GM10248 (cell line): Measurements from ENCODE around the gene RRAGA.

ENCODE experiments used
- CTCF ChIA-PET: fragments of 300-600 bp; sonication (Branson Sonifier 250); formaldehyde crosslinking; extraction: SDS; loops from one replicate; lab custom pipeline; 2021; ENCODE audit warnings: antibody characterized with exemption; lab: Yijun Ruan, JAX
- POLR2A ChIA-PET: fragments of 350-650 bp; sonication (Branson Sonifier 250); formaldehyde crosslinking; extraction: SDS; loops from one replicate; lab custom pipeline; 2020; ENCODE audit warnings: antibody characterized with exemption; lab: Yijun Ruan, JAX
- DNase-seq: peaks from one replicate; pipeline ENCODE4 v3.0.0; 2012; ENCODE audit errors: extremely low spot score
- CTCF ChIP-seq: IDR thresholded peaks from 2 replicates; pipeline ENCODE4 v1.5.1; 2012; ENCODE audit warnings: mild to moderate bottlenecking, low read depth; ENCODE audit errors: extremely low read depth, missing control alignments, control extremely low read depth

RRAGA gene

GRCh38 chr9:19022206-19022605 lies 27.0 kb upstream of the RRAGA start:
- no peak for TF ChIP-seq CTCF
- DNase-seq: no peak
- CTCF ChIA-PET: interaction anchor here (1.2 to 1.3 kb wide), 3 partner anchors 9 to 152 kb away, joined by 3 to 5 read pairs (median 3); no protein-coding TSS in a partner anchor

GRCh38 chr9:19023078-19023477 lies 26.1 kb upstream of the RRAGA start:
- ChIA-PET CTCF (no interaction called here), POLR2A (no interaction called here)
- DNase-seq: no peak
- TF ChIP-seq CTCF: no peak

More at GRCh38 chr9:19022206-19022605, 27.0 kb upstream of the RRAGA start:
- POLR2A ChIA-PET: no interaction called here

GRCh38 chr9:19026375-19026774 lies 22.9 kb upstream of the RRAGA start:
- CTCF ChIA-PET: interaction anchor here (0.8 to 5.2 kb wide), 15 partner anchors 11 to 1215 kb away, joined by 3 to 50 read pairs (median 4); partner anchors contain the start of gene RRAGA

GRCh38 chr9:19027825-19028224 lies 21.4 kb upstream of the RRAGA start:
- ChIA-PET CTCF (interaction anchor here (1.1 to 5.2 kb wide), 13 partner anchors 12 to 1495 kb away, joined by 3 to 50 read pairs (median 4); partner anchors contain the start of gene RRAGA), POLR2A (no interaction called here)
- TF ChIP-seq CTCF: no peak
- DNase-seq: no peak

More at GRCh38 chr9:19026375-19026774, 22.9 kb upstream of the RRAGA start:
- TF ChIP-seq CTCF: no peak
- POLR2A ChIA-PET: no interaction called here
- no peak for DNase-seq

GRCh38 chr9:19028835-19029451 lies 20.3 kb upstream of the RRAGA start:
- TF ChIP-seq CTCF: peak; percentile 63
- POLR2A ChIA-PET: no interaction called here
- peak; percentile 76 for DNase-seq
- CTCF ChIA-PET: interaction anchor here (0.7 to 5.2 kb wide), 23 partner anchors 8 to 1496 kb away, joined by 3 to 50 read pairs (median 4); partner anchors contain the start of gene RRAGA

GRCh38 chr9:19030899-19031298 lies 18.3 kb upstream of the RRAGA start:
- no peak for TF ChIP-seq CTCF
- DNase-seq: no peak
- POLR2A ChIA-PET: no interaction called here
- CTCF ChIA-PET: interaction anchor here (1.2 kb wide), 2 partner anchors 10 to 29 kb away, joined by 3 read pairs; no protein-coding TSS in a partner anchor
